Mesendoderm (in vitro differentiated cells): ENCODE measurements around the gene USP4.
"Not testable (repeated sequence)": the region's sequence is repeated elsewhere in the genome, so short reads cannot be mapped to it uniquely, and the experiment has no call there.

ENCODE experiments used
- DNase-seq: peaks from one replicate; pipeline ENCODE4 v3.0.0; 2013
- H2AK5ac ChIP-seq: 2 replicates; pipeline ENCODE4 v1.6.1; 2013; ENCODE audit warnings: low read length, inconsistent platforms
- H2BK120ac ChIP-seq: 2 replicates; pipeline ENCODE4 v1.6.1; 2013; ENCODE audit warnings: low read depth, mild to moderate bottlenecking, low read length, moderate library complexity, mixed read lengths
- H2BK15ac ChIP-seq: replicated peaks from 2 replicates; pipeline ENCODE4 v1.6.1; 2013; ENCODE audit warnings: low read depth, mild to moderate bottlenecking, moderate library complexity
- H2BK5ac ChIP-seq: 2 replicates; pipeline ENCODE4 v1.6.1; 2013; ENCODE audit warnings: low read length, inconsistent platforms
- H3K18ac ChIP-seq: 2 replicates; pipeline ENCODE4 v1.6.1; 2013; ENCODE audit warnings: mild to moderate bottlenecking, low read length, mixed read lengths
- H3K23ac ChIP-seq: one replicate; pipeline ENCODE4 v1.6.1; 2013; ENCODE audit warnings: low read length
- H3K27ac ChIP-seq: 2 replicates; pipeline ENCODE4 v1.5.1; 2013; ENCODE audit warnings: low read depth, mild to moderate bottlenecking, inconsistent platforms, low read length, moderate library complexity
- H3K27me3 ChIP-seq: 2 replicates; pipeline ENCODE4 v1.6.1; 2013; ENCODE audit warnings: low read length, control low read depth, mild to moderate bottlenecking, inconsistent platforms; ENCODE audit not compliant: insufficient read depth, poor library complexity
- H3K36me3 ChIP-seq: 2 replicates; pipeline ENCODE4 v1.6.1; 2013; ENCODE audit warnings: low read length, inconsistent platforms; ENCODE audit not compliant: control insufficient read depth, insufficient read depth
- H3K4ac ChIP-seq: one replicate; pipeline ENCODE4 v1.6.1; 2013; ENCODE audit warnings: low read depth, mild to moderate bottlenecking, low read length, moderate library complexity
- H3K4me1 ChIP-seq: 2 replicates; pipeline ENCODE4 v1.6.1; 2013; ENCODE audit warnings: low read depth, low read length, inconsistent platforms; ENCODE audit not compliant: control insufficient read depth
- H3K4me2 ChIP-seq: 2 replicates; pipeline ENCODE4 v1.6.1; 2013; ENCODE audit warnings: low read length
- H3K4me3 ChIP-seq: 2 replicates; pipeline ENCODE4 v1.5.1; 2013; ENCODE audit warnings: mild to moderate bottlenecking, low read length
- H3K56ac ChIP-seq: one replicate; pipeline ENCODE4 v1.6.1; 2013; ENCODE audit warnings: low read length
- H3K79me1 ChIP-seq: 2 replicates; pipeline ENCODE4 v1.6.1; 2013; ENCODE audit warnings: low read length, inconsistent platforms
- H3K79me2 ChIP-seq: 2 replicates; pipeline ENCODE4 v1.6.1; 2013; ENCODE audit warnings: mild to moderate bottlenecking, low read length; ENCODE audit not compliant: control insufficient read depth, insufficient read depth
- H3K9ac ChIP-seq: 2 replicates; pipeline ENCODE4 v1.6.1; 2013; ENCODE audit warnings: low read length, inconsistent platforms
- H4K5ac ChIP-seq: one replicate; pipeline ENCODE4 v1.6.1; 2013; ENCODE audit warnings: low read length
- H4K8ac ChIP-seq: one replicate; pipeline ENCODE4 v1.6.1; 2013; ENCODE audit warnings: low read depth, mild to moderate bottlenecking, control low read depth, low read length, moderate library complexity
- WGBS: extraction: QIAGEN DNeasy Blood & Tissue Kit; methylation state at CpG from one replicate; pipeline ENCODE4 v1.1.7; 2013; ENCODE audit warnings: low lambda C conversion rate, missing lambda C conversion rate; ENCODE audit not compliant: insufficient coverage; ENCODE audit errors: extremely low coverage; 5-methylcytosine and 5-hydroxymethylcytosine counted together

USP4 gene

DNA sequence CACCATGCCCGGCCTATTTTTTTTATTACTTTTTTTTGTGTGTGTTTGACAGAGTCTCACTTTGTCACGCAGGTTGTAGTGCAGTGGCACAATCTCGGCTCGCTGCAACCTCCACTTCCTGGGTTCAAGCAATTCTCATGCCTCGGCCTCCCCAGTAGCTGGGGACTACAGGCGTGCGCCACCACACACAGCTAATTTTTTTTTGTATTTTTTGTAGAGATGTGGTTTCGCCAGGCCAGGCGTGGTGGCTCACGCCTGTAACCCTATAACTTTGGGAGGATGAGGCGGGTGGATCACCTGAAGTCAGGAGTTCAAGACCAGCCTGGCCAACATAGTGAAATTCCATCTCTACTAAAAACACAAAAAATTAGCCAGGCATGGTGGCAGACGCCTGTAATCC is 8.5 kb upstream of the USP4 start:
- not testable (repeated sequence) for H2AK5ac ChIP-seq, DNase-seq, H2BK120ac ChIP-seq, H4K5ac ChIP-seq, H3K27me3 ChIP-seq, H3K4me2 ChIP-seq, H3K9ac ChIP-seq, H3K4me1 ChIP-seq, H3K4me3 ChIP-seq, H2BK5ac ChIP-seq, H4K8ac ChIP-seq, H3K56ac ChIP-seq, H3K23ac ChIP-seq, H3K79me1 ChIP-seq, H2BK15ac ChIP-seq, H3K36me3 ChIP-seq, H3K18ac ChIP-seq, H3K27ac ChIP-seq, H3K79me2 ChIP-seq, H3K4ac ChIP-seq
- no CpG with 5 or more reads among the region's 12 CpGs for WGBS

DNA sequence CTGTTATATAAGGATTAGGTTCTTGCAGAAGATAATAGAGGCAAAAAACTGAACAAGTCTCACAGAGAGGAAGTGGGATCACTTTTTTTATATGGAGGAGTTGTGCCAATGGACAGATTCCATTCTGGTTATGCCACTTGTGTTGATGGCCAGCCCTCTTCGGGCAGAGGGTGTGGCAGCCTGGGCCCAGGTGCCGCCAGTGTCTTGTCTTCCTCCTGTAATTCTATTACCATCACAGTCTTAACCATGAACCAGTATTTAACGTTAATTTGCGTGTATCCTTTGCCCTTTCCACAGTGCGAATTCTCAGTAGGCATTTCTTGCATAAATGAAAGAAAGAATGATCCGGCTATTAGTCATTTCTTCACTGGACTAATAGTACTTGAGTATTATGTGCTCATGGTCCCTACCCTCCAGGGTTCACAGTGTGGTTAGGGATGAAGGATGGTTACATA is 7.0 kb upstream of the USP4 start:
- no peaks in the 10 kb centered on the region for H3K79me1 ChIP-seq
- H2BK5ac ChIP-seq = no peak overlapping the region
- no peaks in the 10 kb centered on the region for H3K36me3 ChIP-seq
- no peak overlapping the region for H3K56ac ChIP-seq
- no peak overlapping the region for H3K27ac ChIP-seq
- no peak overlapping the region for H3K4me2 ChIP-seq
- no peaks in the 10 kb centered on the region for H3K27me3 ChIP-seq
- no peak overlapping the region for H3K4me3 ChIP-seq
- no CpG with 5 or more reads among the region's 6 CpGs for WGBS
- no peak overlapping the region for H3K18ac ChIP-seq
- no peak overlapping the region for H4K5ac ChIP-seq
- no peak overlapping the region for H4K8ac ChIP-seq
- H2AK5ac ChIP-seq = no peak overlapping the region
- H3K79me2 ChIP-seq = no peaks in the 10 kb centered on the region
- no peak overlapping the region for H3K23ac ChIP-seq
- no peak for DNase-seq
- no peak overlapping the region for H2BK15ac ChIP-seq
- no peak overlapping the region for H2BK120ac ChIP-seq
- H3K9ac ChIP-seq = no peak overlapping the region
- no peak overlapping the region for H3K4ac ChIP-seq
- no peaks in the 10 kb centered on the region for H3K4me1 ChIP-seq

DNA sequence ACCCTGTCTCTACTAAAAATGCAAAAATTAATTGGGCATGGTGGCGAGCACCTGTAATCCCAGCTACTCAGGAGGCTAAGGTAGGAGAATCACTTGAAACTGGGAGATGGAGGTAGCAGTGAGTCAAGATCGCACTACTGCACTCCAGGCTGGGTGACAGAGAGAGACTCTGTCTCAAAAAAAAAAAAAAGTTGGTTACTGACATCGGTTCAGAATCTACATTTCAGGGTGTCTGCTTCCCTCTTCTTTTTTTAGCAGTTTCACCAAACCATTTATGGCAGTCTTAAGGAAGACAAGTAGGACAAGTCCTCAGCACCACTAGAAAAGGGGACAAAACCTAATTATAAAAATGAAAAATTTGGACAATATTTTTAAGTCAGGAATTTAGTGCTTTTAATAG is 3.3 kb upstream of the USP4 start:
- Histone ChIP-seq H3K18ac (no peak overlapping the region), H4K5ac (no peak overlapping the region), H3K27me3 (no peaks in the 10 kb centered on the region), H2BK15ac (no peak overlapping the region), H3K56ac (no peak overlapping the region), H3K4me2 (no peak overlapping the region), H3K36me3 (no peaks in the 10 kb centered on the region), H3K9ac (no peak overlapping the region), H2AK5ac (no peak overlapping the region), H4K8ac (no peak overlapping the region), H3K27ac (no peak overlapping the region), H3K4ac (no peak overlapping the region), H2BK5ac (no peak overlapping the region), H3K79me1 (peaks cover 1% of the 10 kb centered on the region), H3K4me1 (no peaks in the 10 kb centered on the region), H2BK120ac (no peak overlapping the region), H3K4me3 (no peak overlapping the region), H3K23ac (no peak overlapping the region), H3K79me2 (peaks cover 2% of the 10 kb centered on the region)
- DNase-seq = no peak
- no CpG with 5 or more reads among the region's 3 CpGs for WGBS

DNA sequence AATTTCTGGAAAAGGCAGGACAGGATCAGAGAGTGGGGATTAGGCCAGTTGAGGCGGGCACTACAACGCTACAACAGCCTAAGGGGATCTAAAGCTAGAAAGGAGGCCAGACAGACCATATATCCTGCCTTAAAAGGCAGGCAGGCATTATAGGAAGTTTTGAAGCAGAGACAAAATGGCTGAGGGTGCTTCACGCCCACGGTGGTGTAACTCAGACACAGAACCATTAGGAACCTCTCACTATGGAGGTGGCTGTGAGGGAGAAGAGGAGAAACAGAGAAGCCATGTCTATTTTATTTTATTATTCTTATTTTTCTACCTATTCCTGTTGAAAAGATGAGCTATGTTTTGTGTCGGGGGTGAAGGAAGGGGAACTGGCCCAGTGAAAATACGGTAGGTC is 2.1 kb upstream of the USP4 start:
- no peak for DNase-seq
- H3K79me1 ChIP-seq = peaks cover 1% of the 10 kb centered on the region
- H3K4me2 ChIP-seq = no peak overlapping the region

DNA sequence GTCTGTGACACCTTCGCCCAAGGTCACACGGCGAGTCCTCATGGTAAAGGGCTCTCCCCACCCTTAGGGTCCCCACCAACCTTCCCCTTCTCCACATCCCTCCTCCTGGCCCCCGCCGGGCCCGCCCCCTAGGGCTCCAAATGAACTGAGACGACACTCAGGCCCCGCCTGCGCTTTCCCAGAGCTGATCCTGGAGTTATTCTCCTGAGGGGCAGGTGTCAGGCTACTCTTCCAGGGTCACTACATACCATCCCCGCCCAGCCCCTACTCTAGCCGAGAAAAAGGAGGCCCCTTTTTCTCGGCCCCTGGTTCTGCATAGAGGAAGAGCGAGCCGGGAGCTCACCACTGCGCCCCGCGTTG is 292 bp downstream of the USP4 start:
- Histone ChIP-seq H4K8ac (no peak overlapping the region), H3K23ac (no peak overlapping the region), H4K5ac (no peak overlapping the region), H3K27me3 (no peaks in the 10 kb centered on the region), H3K4me1 (no peaks in the 10 kb centered on the region), H3K79me1 (peaks cover 1% of the 10 kb centered on the region), H3K4me3 (peak overlapping the region; percentile 80), H3K27ac (peak overlapping the region; percentile 81), H2BK120ac (no peak overlapping the region), H3K4ac (no peak overlapping the region), H3K9ac (peak overlapping the region; percentile 90), H2BK15ac (no peak overlapping the region), H3K36me3 (no peaks in the 10 kb centered on the region), H2BK5ac (no peak overlapping the region), H3K56ac (peak overlapping the region; percentile 96), H3K4me2 (peak overlapping the region; percentile 80), H3K79me2 (peaks cover 2% of the 10 kb centered on the region), H3K18ac (peak overlapping the region; percentile 61), H2AK5ac (no peak overlapping the region)
- no CpG with 5 or more reads among the region's 17 CpGs for WGBS
- peak; percentile 79 for DNase-seq

More for the DNA sequence above, 2.1 kb upstream of the USP4 start:
- Histone ChIP-seq H3K9ac (no peak overlapping the region), H3K36me3 (no peaks in the 10 kb centered on the region), H3K4ac (no peak overlapping the region), H4K8ac (no peak overlapping the region), H3K4me1 (no peaks in the 10 kb centered on the region), H3K79me2 (peaks cover 2% of the 10 kb centered on the region), H2BK15ac (no peak overlapping the region), H3K27me3 (no peaks in the 10 kb centered on the region), H3K27ac (no peak overlapping the region), H2BK5ac (no peak overlapping the region), H3K4me3 (no peak overlapping the region), H3K18ac (no peak overlapping the region), H2AK5ac (no peak overlapping the region), H4K5ac (no peak overlapping the region), H3K56ac (no peak overlapping the region), H2BK120ac (no peak overlapping the region), H3K23ac (no peak overlapping the region)
- WGBS = no CpG with 5 or more reads among the region's 6 CpGs

DNA sequence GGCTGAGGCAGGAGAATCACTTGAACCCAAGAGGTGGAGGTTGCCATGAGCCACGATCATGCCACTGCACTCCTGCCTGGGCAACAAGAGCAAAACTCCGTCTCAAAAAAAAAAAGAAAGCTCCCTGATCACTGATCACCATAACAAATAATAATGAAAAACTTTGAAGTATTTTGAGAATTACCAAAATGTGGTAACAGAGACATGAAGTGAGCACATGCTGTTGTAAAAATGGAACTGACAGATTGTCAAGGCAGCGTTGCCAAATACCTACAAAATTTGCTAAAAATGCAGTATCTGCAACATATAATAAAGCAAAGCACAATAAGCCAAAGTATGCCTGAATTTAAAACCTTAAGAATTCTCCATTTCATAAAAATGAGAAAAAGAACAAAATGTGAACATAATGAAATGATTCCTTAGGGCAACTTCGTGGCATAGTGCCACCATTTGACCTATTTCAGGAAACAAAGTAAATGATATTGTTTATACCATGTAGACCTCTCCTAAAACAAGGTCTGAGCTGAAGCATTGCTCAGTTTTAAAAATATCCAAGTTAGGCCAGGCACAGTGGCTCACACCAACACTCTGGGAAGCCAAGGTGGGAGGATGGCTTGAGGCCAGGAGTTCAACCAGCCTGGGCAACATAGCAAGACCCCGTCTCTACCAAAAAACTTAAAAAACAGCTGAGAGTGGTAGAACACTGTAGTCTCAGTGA is 5.8 kb downstream of the USP4 start:
- DNase-seq = no peak
- no peak overlapping the region for H3K4ac ChIP-seq
- H3K23ac ChIP-seq = no peak overlapping the region
- H2BK15ac ChIP-seq = no peak overlapping the region
- no peak overlapping the region for H3K9ac ChIP-seq
- no peak overlapping the region for H3K18ac ChIP-seq
- no peak overlapping the region for H4K8ac ChIP-seq
- no CpG with 5 or more reads among the region's 5 CpGs for WGBS
- H3K27me3 ChIP-seq = no peaks in the 10 kb centered on the region
- peaks cover under 1% of the 10 kb centered on the region for H3K79me2 ChIP-seq
- H3K4me2 ChIP-seq = no peak overlapping the region
- H3K27ac ChIP-seq = no peak overlapping the region
- no peak overlapping the region for H2BK120ac ChIP-seq
- H2BK5ac ChIP-seq = no peak overlapping the region
- no peaks in the 10 kb centered on the region for H3K79me1 ChIP-seq
- H3K4me1 ChIP-seq = no peaks in the 10 kb centered on the region
- H3K4me3 ChIP-seq = no peak overlapping the region
- H2AK5ac ChIP-seq = no peak overlapping the region
- no peaks in the 10 kb centered on the region for H3K36me3 ChIP-seq
- H3K56ac ChIP-seq = no peak overlapping the region
- H4K5ac ChIP-seq = no peak overlapping the region
